Colonic mucosa (tissue), 4 donors: ENCODE measurements around the gene MASP2. TPM values are rescaled to one million over a fixed set of nuclear protein-coding genes. Genes with fewer than 3 reads are reported as not detected.
"Not testable (repeated sequence)": the region's sequence is repeated elsewhere in the genome, so short reads cannot be mapped to it uniquely, and the experiment has no call there.

Experiments used
- DNase-seq: peaks from one replicate; pipeline ENCODE4 v3.0.0-alpha.2; 2020
- H3K27ac ChIP-seq: fragments of 200-600 bp; one replicate; pipeline ENCODE4 v1.8.0; 2021
- H3K27me3 ChIP-seq: fragments of 200-600 bp; one replicate; pipeline ENCODE4 v1.8.0; 2021
- H3K36me3 ChIP-seq: fragments of 200-600 bp; one replicate; pipeline ENCODE4 v1.8.0; 2021
- H3K4me1 ChIP-seq: fragments of 200-600 bp; one replicate; pipeline ENCODE4 v1.8.0; 2021; ENCODE audit warnings: mild to moderate bottlenecking
- H3K4me3 ChIP-seq: fragments of 200-600 bp; one replicate; pipeline ENCODE4 v1.8.0; 2021
- H3K9ac ChIP-seq, 2 donors: one replicate each; pipeline ENCODE4 v1.7.0; 2013; ENCODE audit warnings: control low read depth in 2 of 2, low read depth in 2 of 2, low read length in 2 of 2
- H3K9me3 ChIP-seq: fragments of 200-600 bp; one replicate; pipeline ENCODE4 v1.8.0; 2021
- intact Hi-C: fragments of 100-400 bp; cut with DNase I; formaldehyde crosslinking; loops from one replicate; pipeline ENCODE4 v1.14.1; 2022
- total RNA-seq, 2 donors: library from RNA; stranded (reverse); fragmentation: NEBNext Ultra II Directional in 1 of 2; extraction: Animal tissue kit (Norgen Biotek cat#: 25700) in 1 of 2; gene quantifications; one replicate each; pipeline ENCODE4 v1.2.1, GENCODE V29; 2021
- TF ChIP-seq, protein P1 (sequence below): fragments of 200-600 bp; IDR thresholded peaks from one replicate; pipeline ENCODE4 v1.8.0; 2022; ENCODE audit warnings: antibody characterized with exemption, mild to moderate bottlenecking
- donor health status: healthy.
- donor health status: DM: no; HTN: no; CAD: no.
- donor health status: DM: no; HTN: no; CAD: no.

The MASP2 gene
- under 1 TPM in 1 of 2 donors, not detected in 1; 0.32 TPM for total RNA-seq

DNA sequence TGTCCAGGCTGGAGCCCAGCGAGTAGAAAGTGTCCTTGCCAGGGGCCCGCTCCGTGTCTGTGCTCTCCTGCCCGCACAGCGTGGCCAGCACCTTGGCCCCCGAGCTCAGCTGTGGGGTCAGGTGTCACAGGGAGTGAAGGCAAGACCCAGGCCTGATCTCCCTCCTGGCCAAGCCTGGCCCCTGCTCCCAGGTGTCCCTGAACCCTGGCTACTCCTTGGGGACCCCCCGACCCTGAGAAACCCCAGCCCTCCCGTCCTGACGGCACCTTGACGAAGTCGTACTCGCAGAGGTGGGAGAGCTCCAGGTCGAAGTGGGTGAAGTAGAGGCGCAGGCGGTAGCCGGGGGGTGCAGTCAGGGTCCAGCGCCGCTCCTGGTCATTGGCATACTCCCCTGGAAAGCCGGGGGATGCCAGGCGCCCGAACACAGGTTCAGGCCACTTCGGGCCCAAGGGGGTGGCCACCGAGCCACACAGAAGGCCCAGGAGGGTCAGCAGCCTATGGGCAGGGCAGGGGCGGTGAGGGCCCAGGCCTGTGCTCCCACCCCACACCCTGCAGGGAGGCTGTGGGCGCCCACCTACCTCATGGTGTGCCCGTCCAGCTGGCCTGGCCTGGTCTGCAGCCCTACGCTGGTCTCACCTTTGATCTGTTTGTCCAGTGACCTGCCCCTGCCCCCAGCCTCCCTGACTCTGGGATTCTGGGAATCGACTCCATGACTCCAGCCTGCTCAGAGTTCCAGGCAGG lies at the start of gene MASP2:
Gene MASP2 (minus strand): TSS at position 615 of the 741 bp plus-strand sequence. CDS start 32 bp downstream, at position 583.
- no peak for DNase-seq
- TF ChIP-seq, protein P1, sequence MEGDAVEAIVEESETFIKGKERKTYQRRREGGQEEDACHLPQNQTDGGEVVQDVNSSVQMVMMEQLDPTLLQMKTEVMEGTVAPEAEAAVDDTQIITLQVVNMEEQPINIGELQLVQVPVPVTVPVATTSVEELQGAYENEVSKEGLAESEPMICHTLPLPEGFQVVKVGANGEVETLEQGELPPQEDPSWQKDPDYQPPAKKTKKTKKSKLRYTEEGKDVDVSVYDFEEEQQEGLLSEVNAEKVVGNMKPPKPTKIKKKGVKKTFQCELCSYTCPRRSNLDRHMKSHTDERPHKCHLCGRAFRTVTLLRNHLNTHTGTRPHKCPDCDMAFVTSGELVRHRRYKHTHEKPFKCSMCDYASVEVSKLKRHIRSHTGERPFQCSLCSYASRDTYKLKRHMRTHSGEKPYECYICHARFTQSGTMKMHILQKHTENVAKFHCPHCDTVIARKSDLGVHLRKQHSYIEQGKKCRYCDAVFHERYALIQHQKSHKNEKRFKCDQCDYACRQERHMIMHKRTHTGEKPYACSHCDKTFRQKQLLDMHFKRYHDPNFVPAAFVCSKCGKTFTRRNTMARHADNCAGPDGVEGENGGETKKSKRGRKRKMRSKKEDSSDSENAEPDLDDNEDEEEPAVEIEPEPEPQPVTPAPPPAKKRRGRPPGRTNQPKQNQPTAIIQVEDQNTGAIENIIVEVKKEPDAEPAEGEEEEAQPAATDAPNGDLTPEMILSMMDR = no peak
- Histone ChIP-seq H3K9ac (no peak within 1 kb of the TSS), H3K36me3 (no peaks in the 10 kb centered on the region), H3K27me3 (no peaks in the 10 kb centered on the region), H3K4me1 (no peaks in the 10 kb centered on the region), H3K4me3 (no peak within 1 kb of the TSS), H3K9me3 (no peaks in the 10 kb centered on the region), H3K27ac (no peak within 1 kb of the TSS)
- intact Hi-C loops = no loop called here

DNA sequence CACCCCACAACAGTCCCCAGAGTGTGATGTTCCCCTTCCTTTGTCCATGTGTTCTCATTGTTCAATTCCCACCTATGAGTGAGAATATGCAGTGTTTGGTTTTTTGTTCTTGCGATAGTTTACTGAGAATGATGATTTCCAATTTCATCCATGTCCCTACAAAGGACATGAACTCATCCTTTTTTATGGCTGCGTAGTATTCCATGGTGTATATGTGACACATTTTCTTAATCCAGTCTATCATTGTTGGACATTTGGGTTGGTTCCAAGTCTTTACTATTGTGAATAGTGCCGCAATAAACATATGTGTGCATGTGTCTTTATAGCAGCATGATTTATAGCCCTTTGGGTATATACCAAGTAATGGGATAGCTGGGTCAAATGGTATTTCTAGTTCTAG lies 36.7 kb upstream of the MASP2 start:
- H3K9ac ChIP-seq, H3K27ac ChIP-seq, H3K27me3 ChIP-seq, H3K4me3 ChIP-seq, DNase-seq, H3K9me3 ChIP-seq, intact Hi-C loops, H3K4me1 ChIP-seq: not testable (repeated sequence)
- H3K36me3 ChIP-seq = peaks cover 14% of the 10 kb centered on the region

GRCh38 chr1:11080931-11081330 lies 33.9 kb upstream of the MASP2 start:
- TF ChIP-seq, protein P1 = no peak
- H3K9me3 ChIP-seq = no peaks in the 10 kb centered on the region
- no peak overlapping the region for H3K9ac ChIP-seq
- no peaks in the 10 kb centered on the region for H3K4me1 ChIP-seq
- intact Hi-C loops = no loop called here
- no peak overlapping the region for H3K27ac ChIP-seq
- H3K36me3 ChIP-seq = peaks cover 7% of the 10 kb centered on the region
- H3K4me3 ChIP-seq = no peak overlapping the region
- DNase-seq = no peak
- H3K27me3 ChIP-seq = no peaks in the 10 kb centered on the region

- Histone ChIP-seq H3K9me3 (no peaks in the 10 kb centered on the region), H3K36me3 (peaks cover 12% of the 10 kb centered on the region), H3K27me3 (no peaks in the 10 kb centered on the region), H3K27ac (no peak overlapping the region), H3K9ac (no peak overlapping the region), H3K4me1 (no peaks in the 10 kb centered on the region), H3K4me3 (no peak overlapping the region)
- DNase-seq = no peak
- intact Hi-C loops = no loop called here
- TF ChIP-seq, protein P1 = no peak
These were observed 31.6 kb upstream of the MASP2 start for GRCh38 chr1:11078631-11079030.

DNA sequence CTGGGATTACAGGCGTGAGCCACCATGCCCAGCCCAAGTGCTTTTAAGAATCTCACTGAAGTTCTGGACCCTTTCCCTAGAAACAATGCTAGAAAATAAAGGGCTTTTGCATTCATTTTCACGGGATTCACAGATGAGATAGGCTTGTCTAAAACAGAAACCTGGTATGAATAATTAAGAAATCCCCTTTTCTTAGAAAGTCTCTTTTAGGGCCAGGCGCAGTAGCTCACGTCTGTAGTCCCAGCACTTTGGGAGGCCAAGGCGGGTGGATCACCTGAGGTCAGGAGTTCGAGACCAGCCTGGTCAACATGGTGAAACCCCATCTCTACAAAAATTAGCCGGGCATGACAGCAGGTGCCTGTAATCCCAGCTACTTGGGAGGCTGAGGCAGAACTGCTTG lies 26.4 kb upstream of the MASP2 start:
- H3K9ac ChIP-seq, H3K9me3 ChIP-seq, DNase-seq, H3K27me3 ChIP-seq, H3K4me1 ChIP-seq, H3K4me3 ChIP-seq, intact Hi-C loops, H3K27ac ChIP-seq: not testable (repeated sequence)
- H3K36me3 ChIP-seq = peaks cover 13% of the 10 kb centered on the region

DNA sequence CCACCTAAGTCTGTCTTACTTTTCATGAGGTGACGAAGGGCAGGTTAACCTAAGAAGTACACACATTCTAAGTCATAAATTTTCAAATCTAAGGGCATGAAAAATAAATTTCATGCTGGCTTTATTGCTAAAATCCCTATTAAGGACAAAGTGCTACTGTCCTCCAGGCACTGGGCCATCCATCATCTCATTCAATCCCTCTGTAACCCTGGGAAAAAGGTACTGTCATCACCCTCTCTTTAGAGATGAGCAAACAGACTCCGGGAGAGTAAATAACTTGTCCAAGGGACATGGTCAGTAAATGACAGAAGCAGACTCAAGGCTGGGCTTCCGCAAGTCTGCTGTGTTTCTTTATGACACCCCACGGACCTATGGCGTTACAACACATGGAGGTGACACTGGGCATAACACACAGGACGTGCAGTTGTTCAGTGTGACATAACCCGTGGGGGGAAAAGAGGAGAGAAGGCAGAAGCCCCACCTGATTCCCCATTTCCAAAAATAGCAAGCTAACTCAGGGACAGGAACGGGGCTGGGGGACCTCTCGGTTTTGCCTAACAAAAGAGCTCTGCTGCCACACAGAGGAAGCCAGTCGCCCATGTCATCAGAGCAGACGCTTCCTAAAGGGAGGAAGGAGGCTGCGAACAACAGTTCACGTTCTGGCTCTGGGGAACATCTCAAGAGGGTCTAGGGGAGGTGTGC lies 25.3 kb upstream of the MASP2 start:
- Histone ChIP-seq H3K9me3 (no peaks in the 10 kb centered on the region), H3K36me3 (peaks cover 13% of the 10 kb centered on the region), H3K4me1 (no peaks in the 10 kb centered on the region), H3K4me3 (no peak overlapping the region), H3K27me3 (no peaks in the 10 kb centered on the region), H3K27ac (no peak overlapping the region), H3K9ac (no peak overlapping the region)
- TF ChIP-seq, protein P1 = no peak
- DNase-seq = no peak
- intact Hi-C loops = no loop called here
